Caco-2 (cell line): ENCODE results near the gene SMARCA2. TPM values are rescaled to one million over a fixed set of nuclear protein-coding genes. Genes with fewer than 3 reads are reported as not detected.

Experiments
- BruUV-seq: library from RNA; stranded (reverse); fragments of 400-500 nt; replicated peaks from 2 replicates; lab custom pipeline; 2021; lab: Mats Ljungman, UMichigan
- CTCF ChIA-PET: fragments of 300-600 bp; sonication (Branson Sonifier 250); formaldehyde crosslinking; loops from one replicate; lab custom pipeline; 2022; ENCODE audit warnings: antibody characterized with exemption; lab: Charles Lee
- POLR2A ChIA-PET: fragments of 300-600 bp; sonication (Branson Sonifier 250); formaldehyde crosslinking; loops from one replicate; lab custom pipeline; 2022; ENCODE audit warnings: antibody characterized with exemption; lab: Charles Lee
- DNase-seq, 2 experiments: peaks; one replicate each; pipeline versions ENCODE4 v3.0.0 to v3.0.0-alpha.2; 2020 to 2022
- H3K27me3 ChIP-seq: replicated peaks from 2 replicates; pipeline ENCODE4 v1.6.0; 2011; ENCODE audit warnings: low read length; ENCODE audit not compliant: control insufficient read depth, insufficient read depth
- H3K36me3 ChIP-seq: 2 replicates; pipeline ENCODE4 v1.5.1; 2011; ENCODE audit warnings: low read length; ENCODE audit not compliant: control insufficient read depth, insufficient read depth
- H3K4me1 ChIP-seq: fragments of 250-450 bp; sonication (Bioruptor Pico); 2 replicates; pipeline ENCODE4 v1.5.1; 2020; ENCODE audit warnings: mild to moderate bottlenecking
- H3K4me3 ChIP-seq: 2 replicates; pipeline ENCODE4 v1.5.1; 2011; ENCODE audit warnings: low read depth, mild to moderate bottlenecking, control low read depth, low read length
- H3K9me3 ChIP-seq: fragments of 250-450 bp; sonication (Bioruptor Pico); 2 replicates; pipeline ENCODE4 v1.5.1; 2020; ENCODE audit warnings: mild to moderate bottlenecking, moderate library complexity
- H3K27ac Mint-ChIP-seq: one replicate; pipeline ENCODE4 v1.8.0; 2022; ENCODE audit warnings: mixed read lengths; ENCODE audit not compliant: unreplicated experiment
- H3K27me3 Mint-ChIP-seq: one replicate; pipeline ENCODE4 v1.8.0; 2022; ENCODE audit warnings: mixed read lengths; ENCODE audit not compliant: insufficient read depth, unreplicated experiment
- H3K36me3 Mint-ChIP-seq: one replicate; pipeline ENCODE4 v1.8.0; 2022; ENCODE audit warnings: mild to moderate bottlenecking, mixed read lengths; ENCODE audit not compliant: insufficient read depth, unreplicated experiment
- H3K4me1 Mint-ChIP-seq: one replicate; pipeline ENCODE4 v1.8.0; 2022; ENCODE audit warnings: low read depth, mixed read lengths; ENCODE audit not compliant: unreplicated experiment
- H3K4me3 Mint-ChIP-seq: one replicate; pipeline ENCODE4 v1.8.0; 2022; ENCODE audit warnings: mild to moderate bottlenecking, moderate library complexity, mixed read lengths; ENCODE audit not compliant: unreplicated experiment
- H3K9me3 Mint-ChIP-seq: one replicate; pipeline ENCODE4 v1.8.0; 2022; ENCODE audit warnings: mixed read lengths; ENCODE audit not compliant: unreplicated experiment
- intact Hi-C: fragments of 100-400 bp; cut with micrococcal nuclease; formaldehyde crosslinking; loops from one replicate; pipeline ENCODE4 v1.10.0; 2022; ENCODE audit not compliant: unreplicated experiment
- total RNA-seq: library from RNA; stranded (reverse); gene quantifications from 2 replicates; pipeline ENCODE4 v1.2.3, GENCODE V29; 2022
- TF ChIP-seq, protein P1 (sequence below), 2 experiments: fragments of 200-600 bp in 1 of 2; IDR thresholded peaks; 1 replicate in 1 of 2; 2 replicates in 1 of 2; pipeline versions ENCODE4 v1.5.1 to v1.8.0; 2011 to 2022; ENCODE audit warnings: antibody characterized with exemption in 1 of 2, control low read depth in 1 of 2, inconsistent platforms in 1 of 2, low read depth in 1 of 2, low read length in 1 of 2, mild to moderate bottlenecking in 1 of 2, moderate library complexity in 1 of 2; ENCODE audit not compliant: insufficient read depth in 1 of 2, severe bottlenecking in 1 of 2, unreplicated experiment in 1 of 2

SMARCA2 gene
- total RNA-seq, 1 experiment from 2014 or later, result 13.5 TPM

DNA sequence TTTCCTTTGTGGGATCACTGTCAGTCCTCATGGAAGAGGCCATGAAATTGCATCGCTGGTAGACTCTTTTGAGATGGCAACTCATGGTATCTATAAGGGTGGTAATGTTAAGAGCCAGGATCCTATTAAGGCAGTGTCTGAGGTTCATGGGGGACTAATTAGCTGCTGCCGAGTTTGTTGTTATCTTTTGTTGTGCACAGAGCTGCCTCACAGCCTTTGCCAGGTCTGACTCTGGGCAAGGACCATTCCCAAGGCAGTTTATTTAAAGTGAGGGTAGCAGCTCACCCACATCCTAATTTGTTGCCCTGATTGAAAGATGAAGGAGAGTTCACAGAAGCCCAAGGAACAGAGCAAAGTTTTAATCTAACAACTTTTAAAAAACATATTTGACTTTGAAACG, 7.9 kb downstream of the SMARCA2 start:
- Histone ChIP-seq H3K9me3 (no peaks in the 10 kb centered on the region), H3K36me3 (no peaks in the 10 kb centered on the region), H3K4me1 (no peaks in the 10 kb centered on the region), H3K4me3 (no peak overlapping the region), H3K27me3 (no peaks in the 10 kb centered on the region)
- Mint-ChIP-seq H3K27me3 (peaks cover 10% of the 10 kb centered on the region), H3K36me3 (no peaks in the 10 kb centered on the region), H3K27ac (no peak overlapping the region), H3K9me3 (no peaks in the 10 kb centered on the region), H3K4me3 (no peak overlapping the region), H3K4me1 (no peaks in the 10 kb centered on the region)
- intact Hi-C loops, result no loop called here
- ChIA-PET CTCF (no interaction called here), POLR2A (no interaction called here)
- no peak for DNase-seq
- TF ChIP-seq, protein P1, sequence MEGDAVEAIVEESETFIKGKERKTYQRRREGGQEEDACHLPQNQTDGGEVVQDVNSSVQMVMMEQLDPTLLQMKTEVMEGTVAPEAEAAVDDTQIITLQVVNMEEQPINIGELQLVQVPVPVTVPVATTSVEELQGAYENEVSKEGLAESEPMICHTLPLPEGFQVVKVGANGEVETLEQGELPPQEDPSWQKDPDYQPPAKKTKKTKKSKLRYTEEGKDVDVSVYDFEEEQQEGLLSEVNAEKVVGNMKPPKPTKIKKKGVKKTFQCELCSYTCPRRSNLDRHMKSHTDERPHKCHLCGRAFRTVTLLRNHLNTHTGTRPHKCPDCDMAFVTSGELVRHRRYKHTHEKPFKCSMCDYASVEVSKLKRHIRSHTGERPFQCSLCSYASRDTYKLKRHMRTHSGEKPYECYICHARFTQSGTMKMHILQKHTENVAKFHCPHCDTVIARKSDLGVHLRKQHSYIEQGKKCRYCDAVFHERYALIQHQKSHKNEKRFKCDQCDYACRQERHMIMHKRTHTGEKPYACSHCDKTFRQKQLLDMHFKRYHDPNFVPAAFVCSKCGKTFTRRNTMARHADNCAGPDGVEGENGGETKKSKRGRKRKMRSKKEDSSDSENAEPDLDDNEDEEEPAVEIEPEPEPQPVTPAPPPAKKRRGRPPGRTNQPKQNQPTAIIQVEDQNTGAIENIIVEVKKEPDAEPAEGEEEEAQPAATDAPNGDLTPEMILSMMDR (IDR thresholded peaks at IDR 0.05; ENCODE audit: insufficient read depth in 1 of 2, low read depth in 1 of 2, low read length in 1 of 2, severe bottlenecking in 1 of 2, unreplicated experiment in 1 of 2), result no peak
- BruUV-seq, result no TSS peak

DNA sequence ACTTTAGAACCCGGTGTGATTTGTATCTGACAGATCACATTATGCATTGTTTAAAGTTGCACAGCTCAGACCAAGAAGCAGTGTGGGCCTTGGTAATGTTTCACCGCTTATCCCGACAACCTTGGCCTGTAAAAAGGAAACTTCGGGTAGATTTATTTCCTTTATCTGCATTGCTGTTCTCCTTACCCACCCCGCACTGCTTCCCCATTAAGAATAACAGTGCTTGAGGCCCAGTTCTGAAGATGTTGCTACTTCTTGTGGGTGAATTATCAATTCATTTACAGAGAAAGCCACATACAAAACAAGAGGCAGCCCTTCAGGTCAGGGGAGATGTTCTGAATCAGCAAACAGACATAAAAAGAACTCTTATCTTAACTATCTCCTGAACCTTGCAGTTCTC, 8.4 kb downstream of the SMARCA2 start:
- ChIA-PET POLR2A (no interaction called here), CTCF (no interaction called here)
- intact Hi-C loops, result no loop called here
- Mint-ChIP-seq H3K36me3 (no peaks in the 10 kb centered on the region), H3K4me1 (no peaks in the 10 kb centered on the region), H3K9me3 (no peaks in the 10 kb centered on the region), H3K27ac (no peak overlapping the region), H3K27me3 (peaks cover 13% of the 10 kb centered on the region), H3K4me3 (no peak overlapping the region)
- Histone ChIP-seq H3K4me1 (no peaks in the 10 kb centered on the region), H3K9me3 (no peaks in the 10 kb centered on the region), H3K36me3 (no peaks in the 10 kb centered on the region), H3K27me3 (no peaks in the 10 kb centered on the region), H3K4me3 (no peak overlapping the region)
- DNase-seq, result no peak
- no TSS peak for BruUV-seq
- TF ChIP-seq, protein P1 (IDR thresholded peaks at IDR 0.05; ENCODE audit: insufficient read depth in 1 of 2, low read depth in 1 of 2, low read length in 1 of 2, severe bottlenecking in 1 of 2, unreplicated experiment in 1 of 2), result no peak

DNA sequence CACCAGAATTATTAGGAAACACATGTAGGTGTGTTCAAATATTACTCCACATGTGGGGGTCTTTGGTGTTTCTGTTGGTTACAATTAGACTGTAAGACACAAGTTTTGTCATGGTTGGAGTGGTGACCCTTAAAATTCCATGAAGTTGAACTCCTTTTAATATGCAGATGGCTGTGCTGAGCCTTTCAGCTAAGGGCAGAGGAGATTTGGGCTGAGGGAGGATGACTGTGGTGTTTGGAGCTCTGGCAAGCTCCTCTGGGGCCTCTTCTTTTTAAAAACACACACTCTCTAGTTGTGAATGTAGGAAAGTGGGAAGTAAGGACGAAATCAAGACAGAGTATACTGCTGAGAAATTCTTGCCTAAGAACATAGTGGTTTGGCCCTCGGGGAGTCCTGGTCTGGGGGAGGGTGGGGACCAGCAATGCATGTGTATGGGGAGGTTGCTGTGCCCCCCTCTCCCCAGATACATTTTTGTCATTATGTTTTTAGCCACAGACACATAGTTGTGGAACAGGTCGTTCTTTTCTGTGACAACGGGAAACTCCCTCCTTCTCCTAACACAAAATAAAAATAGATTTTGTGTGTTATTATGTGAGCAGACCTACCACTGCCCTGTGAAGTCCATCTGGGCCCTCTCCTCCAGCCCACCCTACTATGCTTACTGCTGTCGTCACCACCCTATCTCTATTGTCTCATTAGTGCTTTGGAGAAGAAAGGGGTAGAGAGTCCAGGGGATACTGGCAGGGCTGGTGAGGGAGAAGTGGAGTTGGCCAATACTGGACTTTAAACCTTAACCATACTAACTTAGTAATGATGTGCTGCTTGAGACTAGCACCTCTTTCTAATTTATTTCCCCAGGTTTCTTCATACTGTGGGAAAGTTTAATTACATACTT, 10.0 kb downstream of the SMARCA2 start:
- H3K4me3 Mint-ChIP-seq, result no peak overlapping the region
- H3K4me1 Mint-ChIP-seq, result no peaks in the 10 kb centered on the region
- Histone ChIP-seq H3K9me3 (no peaks in the 10 kb centered on the region), H3K4me1 (no peaks in the 10 kb centered on the region), H3K36me3 (no peaks in the 10 kb centered on the region), H3K4me3 (no peak overlapping the region), H3K27me3 (no peaks in the 10 kb centered on the region)
- ChIA-PET CTCF (no interaction called here), POLR2A (no interaction called here)
- peaks cover 15% of the 10 kb centered on the region for H3K27me3 Mint-ChIP-seq
- H3K27ac Mint-ChIP-seq, result no peak overlapping the region
- no TSS peak for BruUV-seq
- no peaks in the 10 kb centered on the region for H3K9me3 Mint-ChIP-seq
- no peaks in the 10 kb centered on the region for H3K36me3 Mint-ChIP-seq
- intact Hi-C loops, result no loop called here
- no peak for DNase-seq
- TF ChIP-seq, protein P1 (IDR thresholded peaks at IDR 0.05; ENCODE audit: insufficient read depth in 1 of 2, low read depth in 1 of 2, low read length in 1 of 2, severe bottlenecking in 1 of 2, unreplicated experiment in 1 of 2), result no peak
